WTC11 (cell line): Measurements from ENCODE around the gene TSPAN31.

Experiments
- CTCF ChIP-seq: fragments of 200-600 bp; IDR thresholded peaks from 2 replicates; pipeline ENCODE4 v1.8.0; 2022; ENCODE audit warnings: antibody characterized with exemption
- TEAD1 ChIP-seq: sonication (generic); formaldehyde crosslinking; IDR thresholded peaks from 2 replicates; pipeline ENCODE4 v1.8.0; 2022; ENCODE audit warnings: mild to moderate bottlenecking, missing genetic modification reagents

DNA sequence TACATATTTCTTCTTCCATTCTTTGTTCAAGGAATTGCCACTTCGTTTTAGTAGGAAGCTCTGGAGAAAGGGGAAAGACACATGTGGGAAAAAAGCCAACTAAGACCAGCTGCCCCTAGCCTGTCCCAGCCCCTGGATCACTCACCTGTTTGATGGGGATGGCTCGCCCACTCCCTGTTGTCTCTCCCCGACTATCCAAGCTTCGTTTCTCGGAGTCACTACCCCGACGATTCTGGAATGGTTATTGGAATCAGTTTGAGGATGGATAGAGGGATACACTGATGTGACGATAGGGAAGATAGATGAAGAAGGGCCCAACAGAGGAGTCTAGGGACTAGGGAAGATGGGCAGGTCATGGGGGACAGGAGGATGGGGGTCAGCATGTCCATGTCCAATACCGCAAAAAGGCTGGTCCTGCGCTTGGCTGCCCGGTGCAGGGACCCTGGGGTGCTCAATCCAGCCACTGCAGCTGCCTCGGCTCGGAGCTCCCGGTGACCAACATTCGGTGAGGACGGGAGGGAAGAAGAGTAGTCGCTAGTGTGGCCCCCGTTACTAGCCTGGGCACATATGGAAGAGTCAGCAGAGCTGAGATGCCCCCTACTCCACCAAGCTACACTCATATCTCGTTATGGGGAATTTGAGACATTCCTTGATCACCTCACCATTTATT, 13.3 kb upstream of the TSPAN31 start:
- no peak for TF ChIP-seq CTCF
- TF ChIP-seq TEAD1 (CRISPR knock-in tag): no peak
